Choroid plexus epithelial cell (primary cell): ENCODE data around the gene JAKMIP2.
A peak's percentile ranks its signal among the peaks of the same experiment; 100 is the strongest.
"Not testable (repeated sequence)": the region's sequence is repeated elsewhere in the genome, so short reads cannot be mapped to it uniquely, and the experiment has no call there.

Source experiments
- DNase-seq: peaks from one replicate; pipeline ENCODE4 v3.0.0-alpha.2; 2010; ENCODE audit warnings: low read depth
- H3K4me3 ChIP-seq: 2 replicates; pipeline ENCODE4 v1.5.1; 2011; ENCODE audit warnings: low read depth, mild to moderate bottlenecking, control low read depth, low read length, moderate library complexity
- CTCF ChIP-seq: conservative IDR thresholded peaks from 2 replicates; pipeline ENCODE4 v1.5.1; 2011; ENCODE audit warnings: low read depth, mild to moderate bottlenecking, control low read depth, inconsistent platforms, low read length, moderate library complexity

The JAKMIP2 gene

DNA sequence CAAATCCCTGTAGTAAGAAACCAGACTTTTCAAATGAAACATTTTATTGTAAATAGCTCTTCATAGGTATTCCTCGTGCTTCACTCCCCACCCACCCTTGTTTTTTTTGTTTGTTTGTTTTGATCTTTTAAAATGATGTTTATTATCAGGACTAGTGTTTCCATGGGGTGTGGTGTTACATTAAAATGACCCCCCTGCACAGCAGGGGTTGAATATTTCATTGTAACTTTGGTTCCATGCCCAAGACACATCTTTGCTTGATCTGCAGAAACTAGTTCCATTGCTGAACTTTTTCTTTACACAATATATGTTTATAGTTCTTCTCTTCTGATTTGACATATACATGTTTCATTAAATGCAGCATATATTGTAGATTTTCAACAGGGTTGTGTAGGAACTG, 191.4 kb downstream of the JAKMIP2 start:
- no peak for TF ChIP-seq CTCF
- no peak for DNase-seq
- H3K4me3 ChIP-seq = no peak overlapping the region

GRCh38 chr5:147590096-147590495, 192.4 kb downstream of the JAKMIP2 start:
- TF ChIP-seq CTCF = no peak
- H3K4me3 ChIP-seq = no peak overlapping the region
- DNase-seq = no peak

GRCh38 chr5:147586832-147587231, 195.7 kb downstream of the JAKMIP2 start:
- no peak for TF ChIP-seq CTCF
- DNase-seq = no peak
- no peak overlapping the region for H3K4me3 ChIP-seq

DNA sequence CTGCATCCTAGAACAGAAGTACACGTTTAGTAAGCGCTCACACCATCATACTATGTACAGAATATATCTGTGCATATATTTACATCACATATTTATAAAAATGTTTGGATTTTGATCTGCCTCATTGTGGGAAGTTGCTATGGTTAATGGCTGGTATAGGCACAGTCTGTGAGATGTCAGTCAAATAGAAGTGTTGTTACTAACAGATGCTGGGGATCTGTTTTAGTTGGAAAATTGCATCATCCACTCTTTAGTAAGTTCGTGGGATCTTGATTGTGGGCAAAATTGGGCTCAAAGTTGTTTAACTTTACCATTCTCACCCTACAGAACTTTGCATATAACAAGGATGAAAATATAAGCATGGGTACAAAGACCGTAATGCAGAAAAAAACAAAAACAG, 196.3 kb downstream of the JAKMIP2 start:
- no peak overlapping the region for H3K4me3 ChIP-seq
- no peak for TF ChIP-seq CTCF
- DNase-seq = no peak

DNA sequence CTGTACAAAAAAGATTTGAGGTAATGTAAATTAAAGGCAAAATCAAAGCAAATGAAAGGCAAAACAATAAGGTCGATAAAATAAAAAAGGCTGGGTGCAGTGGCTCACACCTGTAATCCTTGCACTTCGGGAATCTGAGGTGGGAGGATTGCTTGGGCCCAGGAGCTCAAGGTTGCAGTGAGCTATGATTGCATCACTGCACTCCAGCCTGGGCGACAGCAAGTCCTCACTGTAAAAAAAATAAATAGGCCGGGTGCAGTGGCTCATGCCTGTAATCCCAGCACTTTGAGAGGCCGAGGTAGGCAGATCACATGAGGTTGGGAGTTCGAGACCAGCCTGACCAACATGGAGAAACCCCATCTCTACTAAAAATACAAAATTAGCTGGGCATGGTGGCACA, 200.3 kb downstream of the JAKMIP2 start:
- DNase-seq, H3K4me3 ChIP-seq: not testable (repeated sequence)

DNA sequence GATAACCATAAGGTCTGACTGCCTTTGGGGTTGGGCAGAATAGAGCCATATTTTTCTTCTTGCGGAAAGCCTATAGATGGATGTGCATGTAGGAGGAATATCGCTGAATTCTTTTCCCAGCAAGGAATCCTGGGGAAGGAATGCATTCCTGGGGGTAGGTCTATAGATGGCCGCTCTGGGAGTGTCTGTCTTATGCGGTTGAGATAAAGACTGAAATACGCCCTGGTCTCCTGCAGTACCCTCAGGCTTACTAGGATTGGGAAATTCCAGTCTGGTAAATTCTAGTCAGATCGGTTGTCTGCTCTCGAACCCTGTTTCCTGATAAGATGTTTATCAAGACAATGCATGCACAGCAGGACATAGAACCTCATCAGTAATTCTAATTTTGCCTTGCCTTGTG, 202.1 kb downstream of the JAKMIP2 start:
- H3K4me3 ChIP-seq, DNase-seq: not testable (repeated sequence)

- peak overlapping the region; percentile 45 for H3K4me3 ChIP-seq
- peak; percentile 82 for DNase-seq
- TF ChIP-seq CTCF = peak; percentile 68
Observed at GRCh38 chr5:147578228-147579024, 204.1 kb downstream of the JAKMIP2 start.

GRCh38 chr5:147576646-147577535, 205.6 kb downstream of the JAKMIP2 start:
- TF ChIP-seq CTCF = peak; percentile 97
- H3K4me3 ChIP-seq = no peak overlapping the region
- peak; percentile 64 for DNase-seq
